Cardiac septum (tissue), 1 donor: ENCODE results near the gene KIF16B. TPM values are rescaled to one million over a fixed set of nuclear protein-coding genes. Genes with fewer than 3 reads are reported as not detected.

Source experiments
- DNase-seq: peaks from one replicate; pipeline ENCODE4 v3.0.0-alpha.2; 2020; ENCODE audit warnings: low spot score
- intact Hi-C: fragments of 100-400 bp; cut with DNase I; formaldehyde crosslinking; loops from one replicate; pipeline ENCODE4 v1.14.0; 2022
- long read RNA-seq: library from polyadenylated mRNA; unstranded; transcript quantifications from one replicate; pipeline ENCODE4 v2.0.0, GENCODE V29; 2021
- total RNA-seq: library from RNA; stranded (reverse); fragmentation: NEBNext Ultra II Directional; extraction: Animal tissue kit (Norgen Biotek cat#: 25700); gene quantifications from one replicate; pipeline ENCODE4 v1.2.1, GENCODE V29; 2021
- donor health status: DM: no; HTN: no; CAD: no.

KIF16B gene, protein sequence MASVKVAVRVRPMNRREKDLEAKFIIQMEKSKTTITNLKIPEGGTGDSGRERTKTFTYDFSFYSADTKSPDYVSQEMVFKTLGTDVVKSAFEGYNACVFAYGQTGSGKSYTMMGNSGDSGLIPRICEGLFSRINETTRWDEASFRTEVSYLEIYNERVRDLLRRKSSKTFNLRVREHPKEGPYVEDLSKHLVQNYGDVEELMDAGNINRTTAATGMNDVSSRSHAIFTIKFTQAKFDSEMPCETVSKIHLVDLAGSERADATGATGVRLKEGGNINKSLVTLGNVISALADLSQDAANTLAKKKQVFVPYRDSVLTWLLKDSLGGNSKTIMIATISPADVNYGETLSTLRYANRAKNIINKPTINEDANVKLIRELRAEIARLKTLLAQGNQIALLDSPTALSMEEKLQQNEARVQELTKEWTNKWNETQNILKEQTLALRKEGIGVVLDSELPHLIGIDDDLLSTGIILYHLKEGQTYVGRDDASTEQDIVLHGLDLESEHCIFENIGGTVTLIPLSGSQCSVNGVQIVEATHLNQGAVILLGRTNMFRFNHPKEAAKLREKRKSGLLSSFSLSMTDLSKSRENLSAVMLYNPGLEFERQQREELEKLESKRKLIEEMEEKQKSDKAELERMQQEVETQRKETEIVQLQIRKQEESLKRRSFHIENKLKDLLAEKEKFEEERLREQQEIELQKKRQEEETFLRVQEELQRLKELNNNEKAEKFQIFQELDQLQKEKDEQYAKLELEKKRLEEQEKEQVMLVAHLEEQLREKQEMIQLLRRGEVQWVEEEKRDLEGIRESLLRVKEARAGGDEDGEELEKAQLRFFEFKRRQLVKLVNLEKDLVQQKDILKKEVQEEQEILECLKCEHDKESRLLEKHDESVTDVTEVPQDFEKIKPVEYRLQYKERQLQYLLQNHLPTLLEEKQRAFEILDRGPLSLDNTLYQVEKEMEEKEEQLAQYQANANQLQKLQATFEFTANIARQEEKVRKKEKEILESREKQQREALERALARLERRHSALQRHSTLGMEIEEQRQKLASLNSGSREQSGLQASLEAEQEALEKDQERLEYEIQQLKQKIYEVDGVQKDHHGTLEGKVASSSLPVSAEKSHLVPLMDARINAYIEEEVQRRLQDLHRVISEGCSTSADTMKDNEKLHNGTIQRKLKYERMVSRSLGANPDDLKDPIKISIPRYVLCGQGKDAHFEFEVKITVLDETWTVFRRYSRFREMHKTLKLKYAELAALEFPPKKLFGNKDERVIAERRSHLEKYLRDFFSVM (N-terminal part only)
- total RNA-seq, result 19.7 TPM
- long read RNA-seq, full-length matches to known transcripts, result 1 of 44 reads
- long read RNA-seq, partial matches to known transcripts, result 33 of 44 reads
- long read RNA-seq, other reads (novel, unspliced or antisense), result 10 of 44 reads

DNA sequence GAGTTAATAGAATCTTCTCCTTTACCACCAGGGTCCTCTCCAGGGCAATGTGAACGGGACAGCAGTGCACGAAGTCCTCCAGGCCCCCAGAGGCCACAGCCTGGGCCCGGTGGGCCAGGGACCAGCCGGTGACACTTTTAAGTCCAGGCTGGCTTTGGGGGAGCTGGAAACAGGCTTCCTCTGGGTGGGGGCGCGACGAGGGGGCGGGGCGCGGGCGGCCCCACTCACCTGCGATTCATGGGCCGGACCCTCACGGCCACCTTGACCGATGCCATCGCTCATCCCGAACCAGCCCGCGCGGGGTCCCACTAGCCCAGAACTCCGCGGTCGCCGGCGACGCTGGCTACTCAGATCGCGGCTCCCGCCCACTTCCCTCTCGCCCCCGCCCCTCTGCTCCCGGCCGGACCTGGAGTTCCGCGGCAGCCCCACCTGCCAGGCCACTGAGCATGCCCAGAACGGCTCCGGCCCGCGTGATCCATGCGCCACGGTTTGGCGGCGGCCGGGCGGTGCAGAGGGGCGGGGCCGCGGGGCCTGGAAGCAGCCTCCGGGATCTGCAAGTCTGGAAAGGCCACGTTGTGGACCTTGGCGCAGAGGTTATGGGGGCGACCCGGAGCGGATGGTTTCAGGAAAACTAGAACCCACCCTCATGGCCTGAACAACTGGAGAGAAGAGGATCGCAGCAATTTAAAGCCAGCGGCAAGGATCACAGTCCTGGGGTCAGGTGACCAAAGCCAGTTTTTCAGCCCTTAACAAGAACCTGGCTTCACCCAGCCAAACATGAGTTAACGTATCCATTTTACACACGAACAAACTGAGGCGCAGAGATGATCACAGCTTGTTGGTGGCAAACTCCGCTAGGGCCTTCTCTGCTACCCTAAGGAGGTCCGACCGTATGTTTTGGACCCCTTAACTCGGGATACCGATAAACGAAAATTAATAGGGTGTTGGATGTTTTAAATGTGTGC lies at the start of gene KIF16B:
Gene KIF16B (minus strand): TSS at position 448 of the 965 bp plus-strand sequence. CDS start 173 bp downstream, at position 275.
- DNase-seq, result peak; percentile 95
- intact Hi-C loops, result loop anchor here (5.0 kb wide), 1 partner anchor 159 kb away; the partner anchor contains the start of gene SNRPB2

DNA sequence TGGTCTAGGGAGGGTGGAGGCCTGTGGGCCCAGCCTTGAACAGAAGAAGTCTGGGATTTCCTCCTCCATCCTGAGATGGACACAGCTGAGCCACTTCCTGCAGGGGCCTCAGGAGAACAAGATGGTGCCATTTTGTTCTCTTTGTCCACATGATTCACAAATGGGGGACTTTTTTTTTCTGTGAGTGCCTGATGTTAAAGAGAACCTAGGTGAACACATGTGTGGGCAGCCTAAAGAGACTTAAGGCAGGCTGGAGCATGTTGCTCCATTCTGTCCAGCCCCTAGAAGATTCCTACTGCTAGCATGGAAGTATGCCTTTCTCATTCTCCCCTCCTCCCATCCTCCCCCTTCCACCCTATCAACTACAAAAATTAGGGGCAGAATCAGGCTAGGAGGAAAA lies 49.3 kb upstream of the KIF16B start:
- intact Hi-C loops, result no loop called here
- no peak for DNase-seq

DNA sequence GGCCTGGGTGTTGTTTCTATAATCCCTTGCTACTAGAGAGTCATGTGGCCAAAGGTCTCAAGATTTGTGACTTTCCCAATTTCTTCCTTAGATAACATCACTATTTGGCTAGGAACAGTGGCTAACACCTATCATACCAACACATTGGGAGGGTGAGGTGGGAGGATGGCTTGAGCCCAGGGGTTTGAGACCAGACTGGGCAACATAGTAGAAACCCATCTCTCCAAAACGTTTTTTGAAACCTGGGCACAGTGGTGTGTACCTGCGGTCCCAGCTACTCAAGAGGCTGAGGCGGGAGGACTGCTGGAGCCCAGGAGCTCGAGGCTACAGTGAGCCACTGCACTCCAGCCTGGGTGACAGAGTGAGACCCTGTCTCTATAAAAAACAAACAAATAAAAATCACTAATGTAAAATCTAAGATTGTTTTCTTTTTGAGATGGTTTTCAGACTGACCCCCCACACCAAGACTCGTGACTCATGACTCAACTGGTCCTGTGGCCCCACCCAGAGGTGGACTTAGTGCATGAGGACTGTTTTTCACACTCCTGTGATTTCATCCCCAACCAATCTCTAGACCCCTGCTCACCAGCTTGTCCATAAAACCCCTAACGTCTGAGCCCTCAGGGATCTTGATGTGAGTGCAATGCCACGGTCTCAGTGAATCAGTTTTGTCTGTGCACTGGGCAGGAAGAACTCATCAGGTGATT lies 48.3 kb upstream of the KIF16B start:
- no peak for DNase-seq
- intact Hi-C loops, result no loop called here

DNA sequence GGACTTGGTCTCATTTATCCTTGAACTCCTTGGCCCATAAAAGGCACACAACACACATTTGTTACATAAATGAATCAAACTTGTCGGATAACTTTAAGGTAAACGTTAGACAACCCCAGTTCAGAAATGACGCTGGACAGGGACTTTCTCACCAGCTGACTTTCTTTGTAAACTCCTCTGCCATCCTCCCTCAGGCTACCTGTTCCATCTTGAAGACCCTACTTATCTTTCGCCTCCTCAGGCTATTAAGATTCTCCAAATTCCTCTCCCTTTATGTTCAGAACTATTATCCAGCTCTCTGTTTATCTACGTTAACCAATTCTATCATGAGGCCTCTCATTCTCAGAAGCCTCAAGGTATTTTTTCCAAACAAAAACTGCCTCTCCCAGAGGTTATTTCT lies 47.7 kb upstream of the KIF16B start:
- no peak for DNase-seq
- intact Hi-C loops, result no loop called here

DNA sequence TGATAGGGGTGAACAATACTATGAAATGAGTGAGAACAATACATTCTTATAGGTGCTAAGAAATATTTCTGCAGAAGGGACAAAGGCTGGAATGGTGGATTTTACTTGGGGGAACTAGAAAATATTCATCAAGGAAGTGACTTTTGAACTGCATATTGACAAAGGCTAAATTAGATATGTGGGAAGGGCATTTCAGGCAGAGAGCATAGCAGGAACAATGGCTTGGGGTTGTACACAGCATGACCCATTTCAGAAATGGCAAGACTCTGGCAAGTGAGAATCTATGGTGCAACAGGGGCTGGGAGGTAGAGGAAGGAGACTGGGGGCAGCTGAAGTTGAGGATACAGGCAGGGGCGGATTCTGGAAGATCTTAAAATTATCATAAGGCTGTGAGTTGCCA lies 46.7 kb upstream of the KIF16B start:
- intact Hi-C loops, result no loop called here
- no peak for DNase-seq

DNA sequence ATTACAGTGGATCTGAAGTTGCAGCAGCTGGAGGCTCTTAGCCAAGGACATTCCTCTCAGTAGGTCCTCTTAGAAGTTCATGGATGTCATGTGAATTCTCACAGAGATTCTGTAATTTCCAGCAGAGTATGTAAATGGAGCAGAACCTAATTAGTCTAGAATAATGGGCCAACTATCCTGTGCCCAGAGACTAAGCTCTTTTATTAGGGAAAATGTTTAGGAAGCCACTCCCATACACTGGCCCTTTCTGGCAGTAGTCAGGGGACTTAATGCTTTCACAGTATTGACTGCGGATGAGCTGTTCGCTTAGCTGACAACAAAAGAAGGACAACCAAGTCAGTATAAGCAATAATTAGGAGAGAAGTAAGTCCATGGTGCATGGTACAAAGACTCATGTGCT lies 43.8 kb upstream of the KIF16B start:
- no peak for DNase-seq
- intact Hi-C loops, result no loop called here

DNA sequence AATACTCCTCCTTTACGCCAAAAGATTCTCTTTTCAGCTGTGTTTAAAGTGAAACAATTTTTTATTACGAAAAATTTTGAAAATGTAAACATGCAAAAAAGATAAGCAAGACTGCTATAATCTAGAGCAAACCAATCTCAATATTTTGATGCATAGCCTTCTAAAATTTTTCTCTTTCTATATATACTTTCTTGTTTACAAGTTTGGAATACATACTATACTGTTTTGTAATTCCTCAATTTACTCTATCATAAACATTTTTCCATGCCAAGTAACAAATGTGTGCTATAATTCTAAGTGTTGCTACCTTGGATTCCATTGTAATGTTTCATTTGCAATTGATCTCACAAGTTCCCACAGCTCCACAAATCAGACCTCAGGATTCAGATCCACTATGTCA lies 43.1 kb upstream of the KIF16B start:
- DNase-seq, result no peak
- intact Hi-C loops, result no loop called here

DNA sequence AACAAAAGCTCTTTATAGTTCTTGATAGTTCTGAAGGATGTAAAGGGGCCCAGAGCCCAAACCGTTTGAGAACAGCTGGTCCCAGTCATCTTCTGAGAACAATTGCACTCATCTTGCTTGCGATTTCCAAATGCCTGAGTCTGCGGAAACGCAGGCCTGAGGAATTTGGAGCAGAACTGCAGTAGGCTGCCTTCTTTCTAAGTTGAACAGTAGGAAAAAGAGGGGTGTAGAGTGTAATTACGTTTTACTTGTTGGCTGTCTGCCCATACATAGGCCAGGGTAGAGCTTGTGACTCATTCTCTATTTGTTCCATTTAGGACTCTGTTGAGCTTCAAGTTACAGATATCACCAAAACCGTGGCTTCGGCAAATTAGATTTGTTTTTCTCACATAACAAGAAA lies 42.0 kb upstream of the KIF16B start:
- DNase-seq, result no peak
- intact Hi-C loops, result no loop called here

DNA sequence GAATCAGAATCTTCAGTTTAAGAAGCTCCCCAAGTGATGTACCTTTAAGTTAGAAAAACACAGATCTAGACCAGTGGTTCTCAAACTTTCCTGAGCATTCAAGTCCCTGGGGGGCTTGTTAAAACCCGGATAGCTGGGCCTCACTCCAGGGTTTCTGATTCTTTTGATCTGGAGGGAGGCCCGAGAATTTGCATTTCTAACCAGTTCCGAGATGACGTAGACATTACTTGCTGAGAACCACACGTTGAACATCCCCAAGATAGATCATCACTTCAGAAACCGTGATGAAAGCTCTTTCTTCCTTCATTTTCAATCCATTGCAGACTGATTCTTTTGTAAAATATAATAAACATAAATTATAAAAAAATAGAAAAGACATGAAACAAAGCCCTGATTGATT lies 40.7 kb upstream of the KIF16B start:
- DNase-seq, result no peak
- intact Hi-C loops, result no loop called here

DNA sequence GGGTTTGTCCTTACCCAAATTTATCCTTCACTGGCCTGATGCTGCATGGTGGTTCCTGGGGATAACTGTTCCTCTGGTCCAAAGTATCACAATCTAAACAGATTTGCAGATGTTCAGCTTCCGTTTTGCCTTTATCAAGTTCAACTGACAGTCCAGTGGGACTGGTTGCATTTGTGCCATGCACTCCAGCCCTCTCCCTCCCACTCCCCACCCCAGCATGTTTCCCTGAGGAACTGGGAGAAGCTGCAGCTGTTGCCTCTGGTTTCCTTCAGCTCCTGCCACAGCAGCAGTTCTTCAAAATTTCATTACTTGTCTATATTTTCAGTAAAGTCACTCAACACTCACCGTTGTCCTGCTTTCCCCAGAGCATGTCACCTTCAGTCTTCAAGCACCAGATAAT lies 39.5 kb upstream of the KIF16B start:
- intact Hi-C loops, result no loop called here
- DNase-seq, result no peak

DNA sequence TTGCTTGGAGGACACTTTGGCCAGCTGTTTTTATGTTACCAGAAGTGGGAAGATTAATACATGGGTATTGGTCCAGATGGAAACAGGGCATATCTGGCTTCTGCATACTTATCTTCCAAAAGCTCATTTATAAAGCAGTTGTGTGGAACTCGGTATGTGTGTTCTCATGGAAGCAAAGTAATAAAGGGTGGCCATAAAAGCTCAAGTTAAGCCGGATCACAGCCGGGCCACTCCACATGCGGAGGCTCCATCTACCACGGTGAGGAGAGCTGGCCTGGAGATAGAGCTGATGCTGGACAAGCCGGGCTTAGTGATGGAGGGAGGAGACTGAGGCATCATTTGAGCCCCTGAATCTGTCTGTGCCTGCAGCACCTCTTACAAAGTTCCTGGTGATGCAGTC lies 38.6 kb upstream of the KIF16B start:
- no peak for DNase-seq
- intact Hi-C loops, result no loop called here

DNA sequence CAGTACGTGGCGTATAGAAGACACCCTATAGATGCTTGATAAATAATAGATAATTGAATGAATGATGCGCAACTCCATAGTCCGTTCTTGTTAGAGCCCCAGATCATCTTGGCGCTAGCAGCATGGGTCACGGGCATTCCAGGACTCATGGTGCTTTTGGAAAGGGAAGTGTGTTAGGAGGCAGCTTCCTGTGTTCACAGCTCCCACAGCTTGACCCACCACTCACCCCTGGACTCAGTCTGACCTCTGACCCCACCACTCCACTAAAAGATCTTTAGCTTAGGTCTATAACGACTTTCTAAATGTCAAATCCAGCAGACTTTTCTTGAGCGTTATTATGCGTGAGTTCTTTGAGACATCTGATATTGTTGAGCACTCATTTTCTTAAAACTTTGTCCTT lies 35.8 kb upstream of the KIF16B start:
- no peak for DNase-seq

DNA sequence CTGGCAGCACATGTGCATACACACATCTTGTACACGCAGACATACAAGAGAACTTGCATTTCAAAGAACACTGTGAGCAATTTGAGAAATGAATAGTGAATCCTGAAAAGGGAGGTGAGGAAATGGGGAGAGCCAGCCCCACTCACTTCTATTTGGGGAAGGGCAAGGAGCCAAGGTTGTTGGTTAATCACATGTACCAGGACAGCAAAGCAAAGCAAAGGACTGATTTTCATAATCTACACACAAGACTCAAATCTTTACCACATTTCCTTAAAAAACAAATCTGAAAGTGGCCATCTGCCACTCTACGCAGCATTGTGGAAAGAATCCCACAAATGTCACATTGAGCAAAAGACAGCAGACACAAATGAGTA lies 35.0 kb upstream of the KIF16B start:
- no peak for DNase-seq
- intact Hi-C loops, result no loop called here

More for the DNA sequence above, 35.8 kb upstream of the KIF16B start:
- intact Hi-C loops, result no loop called here

DNA sequence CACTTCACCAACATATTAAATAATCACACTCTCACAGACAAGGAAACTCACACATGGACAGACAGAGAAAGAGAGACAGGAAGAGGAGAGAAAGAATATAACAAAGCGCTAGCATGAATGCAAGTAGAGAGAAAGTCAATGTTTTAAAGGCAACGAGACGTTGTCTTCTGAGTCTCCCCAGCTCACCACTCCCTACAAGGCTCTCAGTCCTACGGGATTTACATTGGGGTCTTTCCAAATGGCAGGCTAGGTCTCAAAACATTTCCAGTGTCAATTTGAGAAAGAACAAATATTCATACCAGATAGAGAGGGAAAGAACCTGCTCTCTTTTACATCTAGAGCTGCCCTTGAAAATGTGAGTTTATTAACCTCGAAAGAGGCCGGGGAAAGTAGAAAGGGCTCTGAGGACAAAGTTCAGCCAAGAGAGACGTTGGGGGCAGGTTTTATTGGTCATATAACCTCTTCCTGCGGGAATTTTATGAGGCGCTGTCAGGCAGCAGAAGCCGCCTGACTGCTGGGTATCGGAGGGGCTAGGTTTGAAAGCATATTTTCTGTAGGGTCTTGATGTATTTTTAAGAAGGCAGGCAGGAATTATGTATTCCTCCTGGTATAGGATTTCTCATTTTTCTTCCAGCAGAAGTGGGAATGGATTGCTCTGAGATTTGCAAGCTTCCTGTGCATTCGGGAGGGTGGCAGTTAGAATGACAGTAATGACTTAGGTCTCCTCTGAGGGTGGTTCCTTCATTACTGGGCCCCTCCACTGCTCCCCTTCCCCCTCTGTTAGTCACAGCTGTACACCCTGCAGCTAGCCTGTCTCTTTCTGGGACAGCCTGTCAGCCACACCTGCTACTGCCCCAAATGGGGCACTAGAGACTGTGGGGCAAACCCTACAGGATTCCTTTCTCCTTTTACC lies 34.4 kb upstream of the KIF16B start:
- no peak for DNase-seq
- intact Hi-C loops, result no loop called here

DNA sequence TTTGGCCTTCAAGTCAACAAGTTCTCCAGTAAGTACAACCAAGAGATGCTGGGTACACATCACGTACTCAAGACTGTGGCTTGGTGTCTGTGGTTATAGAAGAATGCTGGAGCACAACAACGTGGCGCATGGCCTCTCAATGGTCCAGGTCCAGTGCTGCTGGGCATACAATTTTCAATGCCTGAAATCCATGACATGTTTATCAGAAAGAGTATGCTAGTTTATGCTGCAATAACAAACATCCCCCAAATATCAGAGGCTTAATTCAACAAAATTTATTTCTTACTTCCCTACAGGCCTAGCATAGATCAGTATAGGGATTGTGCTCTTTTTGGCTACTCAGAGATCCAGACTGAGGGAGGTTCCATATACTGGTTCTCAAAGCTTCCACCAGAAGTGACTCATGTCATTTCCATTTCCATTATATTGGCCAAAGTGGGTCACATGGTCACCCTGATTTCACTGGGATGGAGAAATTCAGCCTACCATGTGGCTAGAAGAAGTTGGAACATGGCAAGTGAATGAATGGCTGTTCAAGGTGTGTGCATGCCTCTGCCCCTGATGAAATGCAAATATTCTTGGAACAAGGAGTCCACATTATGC lies 33.3 kb upstream of the KIF16B start:
- no peak for DNase-seq
- intact Hi-C loops, result no loop called here

DNA sequence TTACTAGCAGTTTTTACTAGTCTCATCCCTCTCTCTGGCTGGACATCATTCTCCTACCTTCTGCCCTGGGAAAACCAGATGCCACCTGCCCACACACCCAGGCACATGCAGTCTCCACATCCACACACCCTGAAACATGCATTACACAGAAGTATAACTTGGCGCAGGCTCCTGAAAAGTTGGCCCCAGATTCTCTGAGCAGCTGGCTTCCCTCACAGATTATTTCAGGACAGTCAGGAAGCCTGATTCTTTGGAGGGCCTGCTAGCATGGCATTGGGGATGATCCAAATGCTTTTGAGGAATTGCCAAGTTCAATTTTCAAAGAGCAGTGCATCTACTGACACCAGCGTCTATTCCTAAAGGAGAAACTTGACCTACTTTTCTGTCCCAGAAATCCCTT lies 27.8 kb upstream of the KIF16B start:
- intact Hi-C loops, result no loop called here
- DNase-seq, result no peak

DNA sequence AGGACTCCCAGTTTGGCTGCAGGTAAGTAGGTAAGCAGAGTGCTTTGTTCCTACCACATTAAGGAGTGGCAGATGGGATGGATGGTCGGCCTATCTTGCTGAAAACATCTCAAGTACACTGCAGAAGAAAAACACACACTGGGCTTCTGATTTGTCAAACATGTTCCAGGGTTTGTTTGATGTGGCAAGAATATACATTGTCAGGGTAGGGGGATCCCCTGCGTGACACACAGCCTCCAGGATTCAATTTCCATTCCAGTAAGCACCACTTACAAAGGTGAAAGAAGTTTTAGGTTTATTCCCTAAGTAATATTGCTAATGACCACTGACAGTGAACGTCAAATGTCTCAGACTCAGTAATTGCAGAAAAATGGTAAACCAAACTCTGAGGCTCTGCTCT lies 26.0 kb upstream of the KIF16B start:
- no peak for DNase-seq
- intact Hi-C loops, result no loop called here
